Neural crest cell (in vitro differentiated cells): Measurements from ENCODE around the gene BMPR1A. TPM values are rescaled to one million over a fixed set of nuclear protein-coding genes. Genes with fewer than 3 reads are reported as not detected.
A peak's percentile ranks its signal among the peaks of the same experiment; 100 is the strongest.

Experiments used
- DNase-seq: peaks from one replicate; pipeline ENCODE4 v3.0.0; 2021; ENCODE audit warnings: low read depth, mixed read lengths, low spot score
- H3K27ac Mint-ChIP-seq: one replicate; pipeline ENCODE4 v1.8.0; 2021; ENCODE audit warnings: mild to moderate bottlenecking, mixed read lengths; ENCODE audit not compliant: unreplicated experiment
- H3K27me3 Mint-ChIP-seq: 2 replicates; pipeline ENCODE4 v1.8.0; 2021; ENCODE audit warnings: low read depth, mild to moderate bottlenecking, mixed read lengths
- H3K36me3 Mint-ChIP-seq: 2 replicates; pipeline ENCODE4 v1.8.0; 2021; ENCODE audit warnings: low read depth, mild to moderate bottlenecking, mixed read lengths
- H3K4me1 Mint-ChIP-seq: 2 replicates; pipeline ENCODE4 v1.8.0; 2021; ENCODE audit warnings: mixed read lengths
- H3K4me3 Mint-ChIP-seq: one replicate; pipeline ENCODE4 v1.8.0; 2021; ENCODE audit warnings: mild to moderate bottlenecking, mixed read lengths
- H3K9me3 Mint-ChIP-seq: 2 replicates; pipeline ENCODE4 v1.8.0; 2021; ENCODE audit warnings: mixed read lengths
- CTCF ChIP-seq: fragments of 200-600 bp; sonication (generic); conservative IDR thresholded peaks from 2 replicates; pipeline ENCODE4 v1.5.0; 2021; ENCODE audit warnings: antibody characterized with exemption, mild to moderate bottlenecking
- total RNA-seq: library from RNA; stranded (reverse); gene quantifications from 2 replicates; pipeline ENCODE4 v1.2.1, GENCODE V29; 2021

BMPR1A gene
- total RNA-seq, 1 donor from 2014 or later = 78.6 TPM

GRCh38 chr10:86779220-86780017, 23.0 kb downstream of the BMPR1A start:
- no peak for TF ChIP-seq CTCF
- peaks cover 6% of the 10 kb centered on the region for H3K9me3 Mint-ChIP-seq
- H3K27ac Mint-ChIP-seq = peak overlapping the region; percentile 54

GRCh38 chr10:86782701-86783418, 26.4 kb downstream of the BMPR1A start:
- peaks cover 24% of the 10 kb centered on the region for H3K36me3 Mint-ChIP-seq
- H3K4me3 Mint-ChIP-seq = no peak overlapping the region
- H3K4me1 Mint-ChIP-seq = no peaks in the 10 kb centered on the region
- DNase-seq = no peak
- TF ChIP-seq CTCF = no peak
- peaks cover 6% of the 10 kb centered on the region for H3K9me3 Mint-ChIP-seq
- H3K27me3 Mint-ChIP-seq = no peaks in the 10 kb centered on the region
- H3K27ac Mint-ChIP-seq = no peak overlapping the region

More at GRCh38 chr10:86779220-86780017, 23.0 kb downstream of the BMPR1A start:
- Mint-ChIP-seq H3K4me3 (no peak overlapping the region), H3K36me3 (peaks cover 14% of the 10 kb centered on the region), H3K27me3 (no peaks in the 10 kb centered on the region), H3K4me1 (peaks cover 24% of the 10 kb centered on the region)
- DNase-seq = no peak

- H3K27me3 Mint-ChIP-seq = no peaks in the 10 kb centered on the region
- peaks cover 4% of the 10 kb centered on the region for H3K4me1 Mint-ChIP-seq
These were observed 28.6 kb downstream of the BMPR1A start for GRCh38 chr10:86785037-86785436.

GRCh38 chr10:86785968-86786367, 29.5 kb downstream of the BMPR1A start:
- no peak overlapping the region for H3K4me3 Mint-ChIP-seq
- no peak overlapping the region for H3K27ac Mint-ChIP-seq
- H3K27me3 Mint-ChIP-seq = no peaks in the 10 kb centered on the region
- H3K36me3 Mint-ChIP-seq = peaks cover 24% of the 10 kb centered on the region
- H3K9me3 Mint-ChIP-seq = peaks cover 6% of the 10 kb centered on the region
- DNase-seq = no peak
- no peak for TF ChIP-seq CTCF
- H3K4me1 Mint-ChIP-seq = peaks cover 7% of the 10 kb centered on the region

More at GRCh38 chr10:86785037-86785436, 28.6 kb downstream of the BMPR1A start:
- Mint-ChIP-seq H3K9me3 (peaks cover 6% of the 10 kb centered on the region), H3K36me3 (peaks cover 22% of the 10 kb centered on the region), H3K27ac (peak overlapping the region; percentile 75), H3K4me3 (no peak overlapping the region)
- DNase-seq = no peak
- no peak for TF ChIP-seq CTCF

DNA sequence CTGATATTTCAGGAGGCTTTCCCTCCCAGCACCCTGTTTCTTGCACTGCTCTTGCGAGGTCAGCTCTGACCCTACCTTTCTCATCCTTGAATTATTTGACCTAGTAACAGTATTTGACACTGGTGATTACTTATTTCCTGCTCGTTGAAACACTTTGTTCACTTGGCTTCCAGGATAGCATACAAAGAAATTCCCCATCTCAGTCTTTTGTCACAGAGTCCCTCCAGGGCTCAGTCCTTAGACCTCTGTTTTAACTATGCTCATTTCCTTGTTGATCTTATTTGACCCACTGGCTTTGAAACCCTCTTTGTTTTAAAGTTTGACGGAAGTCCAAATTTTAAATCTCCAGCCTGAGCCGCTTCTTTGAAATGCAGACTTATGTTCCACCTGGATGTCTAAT, 29.9 kb downstream of the BMPR1A start:
- peaks cover 2% of the 10 kb centered on the region for H3K9me3 Mint-ChIP-seq
- no peak overlapping the region for H3K27ac Mint-ChIP-seq
- H3K36me3 Mint-ChIP-seq = peaks cover 20% of the 10 kb centered on the region
- no peak overlapping the region for H3K4me3 Mint-ChIP-seq
- no peak for DNase-seq
- no peak for TF ChIP-seq CTCF
- H3K4me1 Mint-ChIP-seq = peaks cover 7% of the 10 kb centered on the region
- H3K27me3 Mint-ChIP-seq = no peaks in the 10 kb centered on the region
